SK-N-MC (cell line): ENCODE data around the gene SERINC3.

Experiments
- DNase-seq: peaks from one replicate; pipeline ENCODE4 v3.0.0-alpha.2; 2011; ENCODE audit warnings: low read depth, low spot score
- H3K27ac ChIP-seq: fragments of 200-600 bp; sonication (generic); 2 replicates; pipeline ENCODE4 v1.5.1; 2016; ENCODE audit warnings: mixed run types
- H3K36me3 ChIP-seq: fragments of 200-600 bp; sonication (generic); 2 replicates; pipeline ENCODE4 v1.6.1; 2017; ENCODE audit warnings: antibody characterized with exemption, low read length, mixed read lengths; ENCODE audit not compliant: insufficient read depth
- H3K4me3 ChIP-seq: fragments of 200-600 bp; sonication (generic); 2 replicates; pipeline ENCODE4 v1.5.1; 2016
- H3K9ac ChIP-seq: fragments of 200-600 bp; sonication (generic); 2 replicates; pipeline ENCODE4 v1.8.0; 2017; ENCODE audit warnings: mixed run types, mixed read lengths; ENCODE audit not compliant: insufficient read length
- H3K9me3 ChIP-seq: fragments of 200-600 bp; sonication (generic); 2 replicates; pipeline ENCODE4 v1.6.1; 2017; ENCODE audit warnings: low read depth, mild to moderate bottlenecking, antibody characterized with exemption, low read length, moderate library complexity, mixed read lengths
- EZH2 ChIP-seq: fragments of 200-600 bp; sonication (generic); IDR thresholded peaks from one replicate; pipeline ENCODE4 v1.6.1; 2017; ENCODE audit warnings: antibody characterized with exemption
- FOXP2 ChIP-seq: optimal IDR thresholded peaks from 2 replicates; pipeline ENCODE3; 2011; ENCODE audit warnings: mild to moderate bottlenecking, moderate library complexity; ENCODE audit not compliant: insufficient read depth; ENCODE audit errors: extremely low read length, control extremely low read depth
- POLR2AphosphoS5 ChIP-seq: IDR thresholded peaks from 2 replicates; pipeline ENCODE4 v1.6.1; 2012; ENCODE audit warnings: mild to moderate bottlenecking, low read depth, low read length, borderline replicate concordance

The SERINC3 gene

GRCh38 chr20:44447827-44448419 lies 73.9 kb downstream of the SERINC3 start:
- Histone ChIP-seq H3K27ac (no peak overlapping the region), H3K9ac (no peak overlapping the region), H3K36me3 (no peaks in the 10 kb centered on the region), H3K9me3 (no peaks in the 10 kb centered on the region), H3K4me3 (no peak overlapping the region)
- TF ChIP-seq FOXP2 (no peak), POLR2AphosphoS5 (no peak), EZH2 (no peak)
- no peak for DNase-seq
